Gastrocnemius medialis (tissue), 4 donors: ENCODE data around the gene TCF12. TPM values are rescaled to one million over a fixed set of nuclear protein-coding genes. Genes with fewer than 3 reads are reported as not detected.

ENCODE experiments used
- ATAC-seq, 2 donors: fragments of 150-250 bp; one replicate each; pipeline ENCODE4 v1.9.1; 2016
- DNase-seq, 2 donors: peaks; one replicate each; pipeline ENCODE4 v3.0.0-alpha.2; 2019
- H3K27ac ChIP-seq, 4 donors: fragments of 200-600 bp; sonication (generic); 1 replicate in 1 of 4; 2 replicates in 3 of 4; pipeline ENCODE4 v1.5.1; 2016 to 2018; ENCODE audit warnings: mild to moderate bottlenecking in 2 of 4, moderate library complexity in 1 of 4
- H3K27me3 ChIP-seq, 3 donors: fragments of 200-600 bp; sonication (generic) in 2 of 3; 1 replicate in 1 of 3; 2 replicates in 2 of 3; pipeline versions ENCODE4 v1.5.1 to v1.6.0; 2016 to 2019; ENCODE audit warnings: mild to moderate bottlenecking in 1 of 3, moderate library complexity in 1 of 3
- H3K36me3 ChIP-seq, 2 donors: fragments of 200-600 bp; sonication (generic) in 1 of 2; one replicate each; pipeline ENCODE4 v1.5.1; 2017 to 2018
- H3K4me1 ChIP-seq, 2 donors: fragments of 200-600 bp; sonication (generic) in 1 of 2; one replicate each; pipeline ENCODE4 v1.5.1; 2016 to 2017; ENCODE audit warnings: mild to moderate bottlenecking in 2 of 2
- H3K4me3 ChIP-seq, 4 donors: fragments of 200-600 bp; sonication (generic) in 3 of 4; 1 replicate in 1 of 4; 2 replicates in 3 of 4; pipeline ENCODE4 v1.5.1; 2016 to 2019; ENCODE audit warnings: mild to moderate bottlenecking in 2 of 4
- H3K9me3 ChIP-seq, 3 donors: fragments of 200-600 bp; sonication (generic) in 2 of 3; 1 replicate in 1 of 3; 2 replicates in 2 of 3; pipeline ENCODE4 v1.5.1; 2016 to 2019
- POLR2A ChIP-seq, 2 donors: fragments of 450-650 bp; IDR thresholded peaks; one replicate each; pipeline ENCODE4 v1.6.1; 2017; ENCODE audit warnings: antibody characterized with exemption in 2 of 2, mild to moderate bottlenecking in 2 of 2, moderate library complexity in 2 of 2
- in situ Hi-C, 4 donors: fragments of 200-750 bp; cut with MboI; loops; one replicate each; pipeline versions ENCODE4 v1.15.0 to v1.8.0; 2017; ENCODE audit warnings: low sequenced_read_pairs in 4 of 4
- intact Hi-C: fragments of 100-400 bp; cut with DNase I; formaldehyde crosslinking; loops from one replicate; pipeline ENCODE4 v1.15.1; 2023; ENCODE audit warnings: low total_unique reads
- total RNA-seq, 4 donors: library from RNA; depleted of rRNA; stranded (reverse); fragments of >200 nt; gene quantifications; one replicate each; pipeline versions ENCODE4 v1.1.0 to v1.2.3, GENCODE V29; 2016
- TF ChIP-seq, protein P1 (sequence below), 5 experiments: fragments of 450-650 bp in 3 of 5; fragments of 200-600 bp in 2 of 5; sonication (generic) in 2 of 5; IDR thresholded peaks in 4 of 5; conservative IDR thresholded peaks in 1 of 5; 1 replicate in 4 of 5; 2 replicates in 1 of 5; pipeline ENCODE4 v1.5.1; 2016 to 2019; ENCODE audit warnings: antibody characterized with exemption in 5 of 5, mild to moderate bottlenecking in 3 of 5, moderate library complexity in 3 of 5

Gene TCF12
- total RNA-seq, 4 donors from 2014 or later = 34.9 to 63.0 (median 51.4) TPM

DNA sequence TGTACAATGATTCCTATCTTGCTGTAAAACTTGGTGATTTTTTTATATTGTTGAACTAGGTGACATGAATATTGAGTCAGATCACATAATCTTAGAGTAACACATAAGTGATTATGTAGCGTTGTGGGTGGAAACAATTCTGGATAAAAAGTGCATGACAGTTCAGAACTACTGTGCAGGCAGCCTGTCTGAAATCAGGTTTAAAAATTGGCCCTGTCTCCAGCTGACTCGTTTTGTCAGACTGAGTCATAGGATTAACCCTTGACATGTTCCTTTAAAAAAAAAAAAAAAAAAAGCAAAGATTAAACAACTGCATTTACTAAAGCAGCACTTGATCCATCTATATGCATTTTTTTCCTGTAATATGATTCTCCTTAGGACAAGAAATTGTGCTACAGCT, 297.8 kb downstream of the TCF12 start:
- Histone ChIP-seq H3K27me3 (no peaks in the 10 kb centered on the region), H3K4me3 (no peak overlapping the region), H3K27ac (peak overlapping the region in 2 of 4 donors; percentile 42 to 44), H3K4me1 (peaks cover 61 to 73% of the 10 kb centered on the region in 2 donors), H3K36me3 (no peaks in the 10 kb centered on the region), H3K9me3 (no peaks in the 10 kb centered on the region)
- intact Hi-C loops (loop anchor here (5.0 to 10.0 kb wide), 3 partner anchors 89 to 721 kb away; partner anchors contain the start of gene TCF12), in situ Hi-C loops (loop anchor here in 1 of 4 donors (10.0 kb wide), 1 partner anchor 291 kb away; no protein-coding TSS in a partner anchor)
- TF ChIP-seq, protein P1, sequence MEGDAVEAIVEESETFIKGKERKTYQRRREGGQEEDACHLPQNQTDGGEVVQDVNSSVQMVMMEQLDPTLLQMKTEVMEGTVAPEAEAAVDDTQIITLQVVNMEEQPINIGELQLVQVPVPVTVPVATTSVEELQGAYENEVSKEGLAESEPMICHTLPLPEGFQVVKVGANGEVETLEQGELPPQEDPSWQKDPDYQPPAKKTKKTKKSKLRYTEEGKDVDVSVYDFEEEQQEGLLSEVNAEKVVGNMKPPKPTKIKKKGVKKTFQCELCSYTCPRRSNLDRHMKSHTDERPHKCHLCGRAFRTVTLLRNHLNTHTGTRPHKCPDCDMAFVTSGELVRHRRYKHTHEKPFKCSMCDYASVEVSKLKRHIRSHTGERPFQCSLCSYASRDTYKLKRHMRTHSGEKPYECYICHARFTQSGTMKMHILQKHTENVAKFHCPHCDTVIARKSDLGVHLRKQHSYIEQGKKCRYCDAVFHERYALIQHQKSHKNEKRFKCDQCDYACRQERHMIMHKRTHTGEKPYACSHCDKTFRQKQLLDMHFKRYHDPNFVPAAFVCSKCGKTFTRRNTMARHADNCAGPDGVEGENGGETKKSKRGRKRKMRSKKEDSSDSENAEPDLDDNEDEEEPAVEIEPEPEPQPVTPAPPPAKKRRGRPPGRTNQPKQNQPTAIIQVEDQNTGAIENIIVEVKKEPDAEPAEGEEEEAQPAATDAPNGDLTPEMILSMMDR (IDR thresholded peaks at IDR 0.05 in 4 of 5, conservative IDR thresholded peaks at IDR 0.05 in 1 of 5) = no peak
- no peak for TF ChIP-seq POLR2A (IDR thresholded peaks at IDR 0.05)
- no peak for DNase-seq
- ATAC-seq = peak; percentile 53 to 68

DNA sequence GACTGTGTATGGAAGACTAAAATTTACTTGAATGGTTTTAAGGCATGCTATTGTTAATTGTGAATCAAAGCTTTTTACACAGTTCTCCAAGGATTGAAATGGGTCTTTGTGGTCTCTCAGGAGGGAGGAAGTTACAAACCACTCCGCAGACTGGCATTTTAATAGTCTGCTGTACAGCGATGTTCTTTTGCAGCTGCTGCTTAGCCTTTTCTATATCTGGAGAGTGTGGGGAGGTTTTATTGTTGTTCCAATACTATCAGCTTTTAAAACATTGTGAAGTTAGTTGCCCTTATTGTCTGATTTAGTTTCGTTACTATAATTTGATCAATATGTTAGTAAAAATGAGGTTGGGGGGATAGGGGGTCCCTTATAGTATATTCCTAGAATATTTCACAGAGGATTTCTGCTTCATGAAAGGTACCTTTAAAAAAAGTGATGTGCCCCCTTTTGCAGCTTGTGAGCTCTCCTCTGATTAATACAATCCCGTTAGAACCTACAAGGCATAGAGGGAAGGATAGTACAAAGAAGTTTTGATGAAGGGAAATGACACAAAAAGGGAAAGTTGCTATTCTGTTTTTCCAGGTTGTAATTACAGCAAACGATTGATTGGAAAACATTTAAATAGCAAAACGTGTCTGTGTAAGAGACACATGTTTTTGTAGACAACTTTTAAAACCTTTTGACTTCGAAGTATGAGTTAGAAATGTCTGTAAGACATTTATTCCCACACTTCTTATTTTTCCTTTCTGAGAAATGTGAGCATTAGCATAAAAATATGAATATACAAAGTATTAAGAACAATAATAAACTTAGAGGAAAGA, 299.5 kb downstream of the TCF12 start:
- H3K27ac ChIP-seq = peak overlapping the region in 3 of 4 donors; percentile 0 to 42 (median 39)
- no peaks in the 10 kb centered on the region for H3K36me3 ChIP-seq
- H3K27me3 ChIP-seq = no peaks in the 10 kb centered on the region
- no peaks in the 10 kb centered on the region for H3K9me3 ChIP-seq
- ATAC-seq = no peak
- no peak for DNase-seq
- peak overlapping the region in 1 of 4 donors; percentile 6 for H3K4me3 ChIP-seq
- in situ Hi-C loops (loop anchor here in 1 of 4 donors (10.0 kb wide), 1 partner anchor 293 kb away; no protein-coding TSS in a partner anchor), intact Hi-C loops (loop anchor here (5.0 to 10.0 kb wide), 3 partner anchors 87 to 723 kb away; partner anchors contain the start of gene TCF12)
- peaks cover 67 to 77% of the 10 kb centered on the region in 2 donors for H3K4me1 ChIP-seq
- TF ChIP-seq, protein P1 (IDR thresholded peaks at IDR 0.05 in 4 of 5, conservative IDR thresholded peaks at IDR 0.05 in 1 of 5) = no peak
- TF ChIP-seq POLR2A (IDR thresholded peaks at IDR 0.05) = no peak

DNA sequence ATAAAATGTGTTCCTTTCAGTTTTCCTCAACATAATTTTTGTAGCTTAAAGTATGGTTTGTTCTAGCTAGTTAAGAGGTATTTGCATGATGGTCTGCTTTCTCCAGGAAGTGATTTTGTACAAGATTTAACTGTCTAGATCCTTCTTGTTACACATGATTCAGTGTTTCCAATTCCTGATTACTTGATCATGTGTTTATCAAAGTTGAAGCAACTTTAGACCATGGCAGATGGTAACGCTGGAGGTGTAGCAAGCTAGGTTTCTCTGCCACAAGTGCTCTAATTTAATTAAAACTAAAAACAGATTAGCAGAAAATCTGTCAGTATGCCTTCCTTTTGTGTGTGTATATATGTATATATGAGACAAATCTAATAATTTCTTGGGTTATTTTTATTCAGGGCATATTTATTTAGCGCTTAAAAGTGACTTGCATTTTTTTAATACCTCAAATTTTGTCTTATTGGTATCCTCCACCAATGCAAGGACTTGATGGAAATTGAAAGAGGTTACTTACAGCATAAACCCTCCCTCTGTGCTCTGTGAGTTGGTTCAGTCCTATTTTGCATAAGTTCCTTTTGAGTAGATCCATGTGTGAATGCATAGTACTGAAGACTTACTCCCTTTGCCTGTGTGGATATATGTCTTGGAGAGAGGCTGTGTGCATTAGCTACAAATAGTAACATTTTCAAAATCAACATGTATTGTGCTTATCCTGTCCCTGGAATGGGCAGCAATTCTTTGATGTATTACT, 300.6 kb downstream of the TCF12 start:
- H3K4me3 ChIP-seq = peak overlapping the region in 2 of 4 donors; percentile 5 to 14
- in situ Hi-C loops = loop anchor here in 1 of 4 donors (10.0 kb wide), 1 partner anchor 294 kb away; no protein-coding TSS in a partner anchor
- H3K9me3 ChIP-seq = no peaks in the 10 kb centered on the region
- no peak for DNase-seq
- H3K27ac ChIP-seq = peak overlapping the region in 2 of 4 donors; percentile 0 to 39
- TF ChIP-seq, protein P1 (IDR thresholded peaks at IDR 0.05 in 4 of 5, conservative IDR thresholded peaks at IDR 0.05 in 1 of 5) = no peak
- TF ChIP-seq POLR2A (IDR thresholded peaks at IDR 0.05) = no peak
- H3K27me3 ChIP-seq = no peaks in the 10 kb centered on the region
- intact Hi-C loops = loop anchor here (5.0 to 10.0 kb wide), 3 partner anchors 86 to 724 kb away; partner anchors contain the start of gene TCF12
- peaks cover 60 to 67% of the 10 kb centered on the region in 2 donors for H3K4me1 ChIP-seq
- no peak for ATAC-seq
- no peaks in the 10 kb centered on the region for H3K36me3 ChIP-seq

DNA sequence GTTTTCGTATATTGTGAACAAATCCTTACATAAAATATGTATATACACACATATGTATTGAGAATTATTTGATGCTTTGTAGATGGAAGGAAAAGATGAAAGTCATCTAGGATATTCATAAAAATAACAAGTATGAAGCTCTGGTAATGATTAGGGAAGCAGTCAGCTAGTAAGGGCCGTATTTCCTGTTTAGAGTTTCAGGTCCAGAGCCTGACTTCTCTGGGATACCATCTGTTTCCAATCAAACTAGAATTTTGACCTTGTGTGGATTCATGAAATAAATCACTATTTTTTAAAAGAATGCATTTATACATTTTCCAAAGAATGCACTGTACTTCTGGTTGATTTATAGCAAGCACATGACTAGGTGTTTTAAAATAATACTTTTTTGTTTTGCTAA, 301.8 kb downstream of the TCF12 start:
- H3K4me3 ChIP-seq = no peak overlapping the region
- no peak for TF ChIP-seq POLR2A (IDR thresholded peaks at IDR 0.05)
- TF ChIP-seq, protein P1 (IDR thresholded peaks at IDR 0.05 in 4 of 5, conservative IDR thresholded peaks at IDR 0.05 in 1 of 5) = no peak

More for the DNA sequence above, 301.8 kb downstream of the TCF12 start:
- in situ Hi-C loops (no loop called here), intact Hi-C loops (no loop called here)
- Histone ChIP-seq H3K27me3 (no peaks in the 10 kb centered on the region), H3K9me3 (no peaks in the 10 kb centered on the region), H3K36me3 (no peaks in the 10 kb centered on the region), H3K27ac (no peak overlapping the region), H3K4me1 (peaks cover 55% of the 10 kb centered on the region in 2 donors)
- ATAC-seq = no peak
- DNase-seq = no peak
